Measurements from ENCODE around the gene PDPK1. TPM values are rescaled to one million over a fixed set of nuclear protein-coding genes. Genes with fewer than 3 reads are reported as not detected.
"Not testable (repeated sequence)": the region's sequence is repeated elsewhere in the genome, so short reads cannot be mapped to it uniquely, and the experiment has no call there.

The PDPK1 gene
- total and polyA plus RNA-seq, 2 of the 4 experiments (the other 2 are of a cell fraction), result 10.6 to 27.3 TPM

DNA sequence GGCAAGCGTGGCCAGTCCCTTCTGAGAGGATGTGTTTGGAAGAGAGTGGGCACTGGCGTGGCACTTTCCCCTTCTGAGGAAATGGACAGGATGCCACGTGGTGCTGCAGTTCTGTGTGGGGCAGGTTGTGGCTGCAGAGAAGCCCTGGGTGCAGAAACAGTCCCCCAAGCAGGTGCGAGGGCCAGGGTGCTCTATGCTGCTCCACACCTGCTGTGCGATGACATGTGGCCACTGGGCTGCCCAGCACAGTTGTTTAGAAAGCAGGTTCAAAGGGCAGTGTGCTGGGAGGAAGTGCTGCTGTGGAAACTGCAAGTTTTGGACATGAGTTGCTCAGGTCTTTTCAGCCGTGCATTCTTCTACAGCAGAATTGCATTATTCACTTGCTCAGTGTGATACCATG lies 3.6 kb downstream of the PDPK1 start:
- BruUV-seq (replicated peaks); H3K36me3 ChIP-seq (ENCODE audit: control insufficient read depth, insufficient read depth, low read length); H3K9ac ChIP-seq (ENCODE audit: low read depth, low read length); H3K4me2 ChIP-seq (ENCODE audit: low read depth, low read length); H3K4ac ChIP-seq (ENCODE audit: low read depth, low read length); in situ Hi-C loops (cut with MboI; ENCODE audit: low sequenced_read_pairs); H4K8ac ChIP-seq (ENCODE audit: low read depth in 2 of 2, low read length in 2 of 2); H2AK9ac ChIP-seq (replicated peaks; ENCODE audit: low read depth, low read length, poor library complexity); H2AFZ ChIP-seq (replicated peaks; ENCODE audit: low read length, poor library complexity); H2BK120ac ChIP-seq (ENCODE audit: low read depth, low read length); H4K5ac ChIP-seq (ENCODE audit: low read depth, low read length); POLR2A ChIA-PET (ENCODE audit: unreplicated experiment); H3K4me1 ChIP-seq (ENCODE audit: control insufficient read depth, insufficient read depth, low read length); ATAC-seq (ENCODE audit: low read depth); H2AK5ac ChIP-seq (ENCODE audit: low read depth, low read length); H2BK20ac ChIP-seq (ENCODE audit: low read depth, low read length); H3K9me3 ChIP-seq (ENCODE audit: control insufficient read depth, insufficient read depth, low read length); H3K27me3 ChIP-seq (ENCODE audit: control insufficient read depth, insufficient read depth, low read length); H3K27ac ChIP-seq (ENCODE audit: insufficient read depth, low read length); dilution Hi-C loops (cut with HindIII; ENCODE audit: low sequenced_read_pairs, unreplicated experiment); H3K9me1 ChIP-seq (ENCODE audit: insufficient read depth, low read length); H3K4me3 ChIP-seq (ENCODE audit: insufficient read depth, low read depth, low read length); H3K18ac ChIP-seq (ENCODE audit: low read depth, low read length); intact Hi-C loops (cut with micrococcal nuclease); H4K91ac ChIP-seq (ENCODE audit: insufficient read depth, low read depth, low read length); H2BK15ac ChIP-seq (ENCODE audit: low read depth, low read length); H3K23ac ChIP-seq (ENCODE audit: low read depth, low read length); H3K14ac ChIP-seq (replicated peaks; ENCODE audit: low read depth, low read length); H2BK5ac ChIP-seq (ENCODE audit: low read depth, low read length, poor library complexity, severe bottlenecking); H3K56ac ChIP-seq (ENCODE audit: extremely low read depth, insufficient read depth, low read length); CTCF ChIA-PET: not testable (repeated sequence)
- DNase-seq, result peak; percentile 19
- peaks cover 55% of the 10 kb centered on the region for H4K20me1 ChIP-seq (ENCODE audit: insufficient read depth, low read length)
- no CpG with 5 or more reads among the region's 6 CpGs for WGBS, 2 experiments (ENCODE audit: extremely low coverage in 2 of 2, insufficient read length in 1 of 2)
- TF ChIP-seq MXI1 (IDR thresholded peaks at IDR 0.05; ENCODE audit: borderline replicate concordance, low read depth, low read length), result peak; percentile 46; the same call in 1 of the 2 replicates
- H3K79me1 ChIP-seq (ENCODE audit: low read depth in 1 of 2, low read length in 2 of 2), result peaks cover 8 to 46% of the 10 kb centered on the region in 2 experiments; a peak in 3 of 4 replicates

DNA sequence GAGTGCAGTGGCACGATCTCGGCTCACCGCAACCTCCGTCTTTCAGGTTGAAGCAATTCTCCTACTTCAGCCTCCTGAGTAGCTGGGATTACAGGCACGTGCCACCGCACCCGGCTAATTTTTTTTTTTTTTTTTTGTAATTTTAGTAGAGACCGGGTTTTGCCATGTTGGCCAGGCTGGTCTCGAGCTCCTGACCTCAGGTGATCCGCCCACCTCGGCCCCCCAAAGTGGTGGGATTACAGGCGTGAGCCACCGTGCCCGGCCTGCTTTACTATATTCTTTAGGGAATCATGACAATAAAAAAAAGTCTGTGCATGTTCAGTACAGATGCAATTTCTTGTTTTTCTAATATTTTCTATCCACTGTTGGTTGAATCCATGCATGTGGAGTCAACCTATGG lies 6.0 kb downstream of the PDPK1 start:
- WGBS, 2 experiments (ENCODE audit: extremely low coverage in 2 of 2, insufficient read length in 1 of 2), result no CpG with 5 or more reads among the region's 14 CpGs
- POLR2A ChIA-PET (ENCODE audit: unreplicated experiment); H2BK5ac ChIP-seq (ENCODE audit: low read depth, low read length, poor library complexity, severe bottlenecking); H3K4me3 ChIP-seq (ENCODE audit: insufficient read depth, low read depth, low read length); H3K18ac ChIP-seq (ENCODE audit: low read depth, low read length); H3K36me3 ChIP-seq (ENCODE audit: control insufficient read depth, insufficient read depth, low read length); DNase-seq; H2BK15ac ChIP-seq (ENCODE audit: low read depth, low read length); H3K27me3 ChIP-seq (ENCODE audit: control insufficient read depth, insufficient read depth, low read length); H2AFZ ChIP-seq (replicated peaks; ENCODE audit: low read length, poor library complexity); H2BK120ac ChIP-seq (ENCODE audit: low read depth, low read length); BruUV-seq (replicated peaks); H2AK5ac ChIP-seq (ENCODE audit: low read depth, low read length); intact Hi-C loops (cut with micrococcal nuclease); H3K9me1 ChIP-seq (ENCODE audit: insufficient read depth, low read length); H4K5ac ChIP-seq (ENCODE audit: low read depth, low read length); in situ Hi-C loops (cut with MboI; ENCODE audit: low sequenced_read_pairs); H3K56ac ChIP-seq (ENCODE audit: extremely low read depth, insufficient read depth, low read length); H4K8ac ChIP-seq (ENCODE audit: low read depth in 2 of 2, low read length in 2 of 2); dilution Hi-C loops (cut with HindIII; ENCODE audit: low sequenced_read_pairs, unreplicated experiment); H3K9ac ChIP-seq (ENCODE audit: low read depth, low read length); H3K4ac ChIP-seq (ENCODE audit: low read depth, low read length); H3K9me3 ChIP-seq (ENCODE audit: control insufficient read depth, insufficient read depth, low read length); H3K14ac ChIP-seq (replicated peaks; ENCODE audit: low read depth, low read length); H3K27ac ChIP-seq (ENCODE audit: insufficient read depth, low read length); H3K4me1 ChIP-seq (ENCODE audit: control insufficient read depth, insufficient read depth, low read length); H3K23ac ChIP-seq (ENCODE audit: low read depth, low read length); H2AK9ac ChIP-seq (replicated peaks; ENCODE audit: low read depth, low read length, poor library complexity); ATAC-seq (ENCODE audit: low read depth); H3K4me2 ChIP-seq (ENCODE audit: low read depth, low read length); H2BK20ac ChIP-seq (ENCODE audit: low read depth, low read length); H4K91ac ChIP-seq (ENCODE audit: insufficient read depth, low read depth, low read length): not testable (repeated sequence)
- peaks cover 8 to 45% of the 10 kb centered on the region in 2 experiments; a peak in 3 of 4 replicates for H3K79me1 ChIP-seq (ENCODE audit: low read depth in 1 of 2, low read length in 2 of 2)
- peaks cover 52% of the 10 kb centered on the region for H4K20me1 ChIP-seq (ENCODE audit: insufficient read depth, low read length)
- CTCF ChIA-PET, result interaction anchor here (0.7 kb wide), 1 partner anchor 576 kb away, joined by 5 read pairs; no protein-coding TSS in a partner anchor

Data from IMR-90 (cell line).